Measurements from ENCODE around the gene RAD51B.

RAD51B gene

DNA sequence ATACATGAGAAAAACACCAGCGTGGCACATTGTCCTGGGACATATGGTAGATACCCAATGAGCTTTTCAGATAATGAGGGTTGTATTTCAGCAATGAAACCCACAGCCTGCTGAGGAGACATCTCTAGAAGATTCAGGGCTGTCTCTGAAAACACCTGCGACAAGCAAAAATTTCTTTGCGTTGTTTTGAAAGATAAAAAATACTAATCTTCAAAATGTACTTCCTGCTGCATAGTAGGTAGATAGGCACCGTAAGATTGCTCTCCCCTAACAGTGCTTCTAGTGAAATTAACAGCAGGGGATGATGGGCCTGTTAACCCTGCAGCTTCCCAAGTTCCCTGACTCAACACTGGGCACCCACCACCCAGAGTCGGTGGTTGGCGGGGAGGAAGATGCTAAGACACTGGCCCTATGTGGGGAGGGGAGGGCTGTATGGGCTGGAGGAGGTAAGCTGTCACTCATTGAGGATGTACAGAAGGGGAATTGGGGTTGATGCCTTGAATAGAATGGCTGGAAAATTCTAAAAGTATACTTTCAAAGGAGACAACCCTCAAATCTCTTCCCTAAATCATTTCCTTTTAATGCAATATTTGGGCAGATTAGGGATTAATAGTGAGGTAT, 953.3 kb downstream of the RAD51B start:
- FAIRE-seq: no peak

DNA sequence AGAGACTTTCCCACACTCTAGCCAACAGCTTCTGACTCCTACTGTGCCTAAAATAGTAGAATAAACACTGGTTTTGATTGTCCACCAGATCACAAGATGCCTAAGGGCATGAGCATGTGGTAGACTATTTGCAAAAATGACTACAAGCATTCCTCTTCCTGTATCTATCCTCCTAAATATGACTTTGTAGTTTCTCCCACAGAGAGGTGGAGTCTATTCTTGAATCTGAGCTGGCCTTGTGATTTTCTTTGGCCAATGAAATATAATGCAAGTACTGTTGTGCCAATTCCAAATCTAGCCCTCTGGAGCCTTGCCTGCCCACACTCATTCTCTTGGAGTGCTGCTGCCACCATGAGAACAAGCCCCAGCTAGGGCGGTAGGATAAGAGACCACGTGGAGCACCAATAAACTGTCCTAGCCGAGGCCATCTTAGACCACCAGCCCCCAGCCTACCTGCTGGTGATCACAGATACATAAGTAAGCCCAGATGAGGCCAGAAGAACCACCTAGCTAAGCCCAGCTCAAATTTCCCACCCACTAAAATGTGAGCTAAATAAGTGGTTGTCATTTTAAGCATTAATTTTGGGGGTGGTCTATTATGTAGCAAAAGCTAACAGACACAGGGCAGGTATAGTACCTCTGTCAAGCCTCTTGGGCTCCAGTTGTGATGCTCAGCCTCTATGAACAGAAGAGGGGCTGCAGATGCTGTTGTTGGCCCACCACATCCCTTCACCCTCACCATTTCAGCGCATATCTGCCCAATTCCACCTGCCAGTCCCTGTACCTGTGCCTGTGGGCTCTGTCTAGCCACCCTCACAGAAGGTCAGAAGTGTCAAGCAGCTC, 955.4 kb downstream of the RAD51B start:
- FAIRE-seq: no peak

DNA sequence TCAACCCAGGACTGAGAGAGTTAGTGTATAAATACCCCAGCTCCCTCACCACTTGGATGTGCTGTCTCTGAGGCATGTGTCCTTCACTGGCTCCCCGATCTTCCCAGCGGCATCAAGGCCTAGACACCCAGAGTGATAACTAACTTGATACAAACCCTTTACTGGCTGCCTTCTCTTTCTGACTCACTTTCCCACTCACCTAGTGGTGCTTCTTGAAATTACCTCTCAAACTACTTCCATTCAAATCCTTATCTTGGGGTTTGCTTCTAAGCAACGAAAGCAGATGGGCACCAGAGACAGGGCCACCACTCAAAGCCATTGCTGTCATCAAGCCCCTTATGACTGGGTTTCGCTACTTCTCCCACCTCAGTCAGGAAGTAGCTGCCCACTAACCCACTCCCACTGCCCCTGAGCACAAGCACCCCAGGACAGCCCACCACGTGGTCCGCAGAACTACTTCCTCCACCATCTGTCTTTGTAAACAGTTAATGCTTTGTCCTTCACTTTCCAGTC, 956.1 kb downstream of the RAD51B start:
- no peak for FAIRE-seq

DNA sequence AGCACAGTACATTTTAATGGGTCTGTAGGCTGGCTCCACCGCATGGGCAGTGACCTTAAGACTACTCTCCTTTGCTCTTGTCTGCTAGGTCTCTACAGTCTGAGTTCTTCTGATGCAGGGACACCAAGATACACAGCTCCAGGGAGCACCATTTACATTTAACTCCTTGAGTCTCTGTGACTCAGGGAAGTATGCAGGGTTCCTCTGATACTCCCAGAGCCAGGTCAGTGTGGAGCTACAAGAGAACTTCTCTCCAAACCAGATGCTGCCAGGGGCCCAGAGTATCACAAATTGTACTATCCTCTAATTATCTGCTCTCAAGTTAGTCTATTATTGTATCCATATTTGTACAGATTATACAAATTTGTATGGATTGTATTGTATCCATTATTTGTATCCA, 958.1 kb downstream of the RAD51B start:
- FAIRE-seq: no peak
